Upper lobe of left lung (tissue), 4 donors: ENCODE measurements around the gene CDK2.
"Not testable (repeated sequence)": the region's sequence is repeated elsewhere in the genome, so short reads cannot be mapped to it uniquely, and the experiment has no call there.

Source experiments
- CTCF ChIP-seq, 6 experiments: fragments of 450-650 bp in 4 of 6; fragments of 200-600 bp in 2 of 6; sonication (generic) in 2 of 6; IDR thresholded peaks; one replicate each; pipeline ENCODE4 v1.5.1; 2016 to 2019; ENCODE audit warnings: antibody characterized with exemption in 6 of 6
- EP300 ChIP-seq, 4 donors: sonication (generic); formaldehyde crosslinking; IDR thresholded peaks; one replicate each; pipeline ENCODE4 v1.5.1; 2017; ENCODE audit warnings: antibody characterized with exemption in 4 of 4, control low read depth in 2 of 4
- POLR2A ChIP-seq, 4 donors: fragments of 450-650 bp; IDR thresholded peaks; one replicate each; pipeline ENCODE4 v1.5.1; 2016 to 2017; ENCODE audit warnings: antibody characterized with exemption in 4 of 4, mild to moderate bottlenecking in 2 of 4

GRCh38 chr12:56003376-56003775 lies 36.7 kb downstream of the CDK2 start:
- TF ChIP-seq EP300, CTCF, POLR2A (IDR thresholded peaks at IDR 0.05): not testable (repeated sequence)
